GM13976 (cell line): ENCODE data around the gene ELOA.
A peak's percentile ranks its signal among the peaks of the same experiment; 100 is the strongest.

ENCODE experiments used
- DNase-seq: peaks from one replicate; pipeline ENCODE4 v3.0.0; 2012; ENCODE audit warnings: low spot score
- in situ Hi-C: fragments of 300-500 bp; cut with MboI; formaldehyde crosslinking; loops from one replicate; pipeline ENCODE4 v1.12.0; 2022; ENCODE audit warnings: low sequenced_read_pairs, mixed read lengths, inconsistent platforms; ENCODE audit not compliant: unreplicated experiment
- TF ChIP-seq, protein P1 (sequence below): IDR thresholded peaks from 2 replicates; pipeline ENCODE4 v1.5.1; 2012; ENCODE audit warnings: borderline replicate concordance, mild to moderate bottlenecking; ENCODE audit not compliant: insufficient read depth; ENCODE audit errors: extremely low read depth, missing control alignments, control extremely low read depth

Gene ELOA

DNA sequence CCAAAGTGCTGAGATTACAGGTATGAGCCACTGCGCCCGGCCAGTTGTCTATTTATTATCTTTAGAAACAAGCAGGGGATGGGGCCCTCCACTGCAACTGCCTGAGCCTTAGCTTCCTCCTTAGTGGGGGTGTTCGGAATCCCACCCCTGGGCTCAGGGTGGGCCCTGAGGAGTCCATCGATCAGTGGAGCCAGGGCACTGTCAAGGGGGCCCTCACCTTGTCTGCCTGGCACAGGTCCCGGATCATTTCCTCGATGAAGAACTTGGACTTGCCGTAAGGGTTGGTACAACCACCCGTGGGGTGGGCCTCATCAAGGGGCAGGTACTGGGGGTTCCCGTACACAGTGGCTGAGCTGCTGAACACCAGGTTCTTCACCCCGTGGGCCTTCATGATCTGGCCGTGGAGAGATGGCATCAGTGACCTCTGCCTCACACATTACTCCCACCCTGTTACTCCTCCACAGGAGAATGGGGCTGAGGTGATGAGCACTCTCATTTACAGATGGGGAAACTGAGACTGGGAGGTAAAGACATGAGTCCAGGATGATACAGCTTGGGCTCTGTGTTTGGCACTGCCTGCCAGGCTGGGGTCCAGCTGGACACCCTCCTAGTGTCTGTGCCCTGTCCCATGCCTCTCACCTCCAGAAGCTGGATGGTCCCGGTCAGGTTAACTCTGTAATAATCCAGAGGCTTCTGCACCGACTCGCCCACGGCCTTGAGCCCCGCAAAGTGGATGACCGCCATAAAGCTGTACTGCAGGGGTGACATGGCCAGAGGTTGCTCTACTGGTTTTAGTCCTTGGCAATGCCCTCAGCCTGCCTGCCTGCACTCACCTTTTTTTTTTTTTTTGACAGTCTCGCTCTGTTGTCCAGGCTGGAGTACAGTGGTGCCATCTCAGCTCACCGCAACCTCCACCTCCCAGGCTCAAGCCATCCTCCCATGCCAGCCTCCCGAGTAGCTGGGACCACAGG lies 54.5 kb downstream of the ELOA start:
- TF ChIP-seq, protein P1, sequence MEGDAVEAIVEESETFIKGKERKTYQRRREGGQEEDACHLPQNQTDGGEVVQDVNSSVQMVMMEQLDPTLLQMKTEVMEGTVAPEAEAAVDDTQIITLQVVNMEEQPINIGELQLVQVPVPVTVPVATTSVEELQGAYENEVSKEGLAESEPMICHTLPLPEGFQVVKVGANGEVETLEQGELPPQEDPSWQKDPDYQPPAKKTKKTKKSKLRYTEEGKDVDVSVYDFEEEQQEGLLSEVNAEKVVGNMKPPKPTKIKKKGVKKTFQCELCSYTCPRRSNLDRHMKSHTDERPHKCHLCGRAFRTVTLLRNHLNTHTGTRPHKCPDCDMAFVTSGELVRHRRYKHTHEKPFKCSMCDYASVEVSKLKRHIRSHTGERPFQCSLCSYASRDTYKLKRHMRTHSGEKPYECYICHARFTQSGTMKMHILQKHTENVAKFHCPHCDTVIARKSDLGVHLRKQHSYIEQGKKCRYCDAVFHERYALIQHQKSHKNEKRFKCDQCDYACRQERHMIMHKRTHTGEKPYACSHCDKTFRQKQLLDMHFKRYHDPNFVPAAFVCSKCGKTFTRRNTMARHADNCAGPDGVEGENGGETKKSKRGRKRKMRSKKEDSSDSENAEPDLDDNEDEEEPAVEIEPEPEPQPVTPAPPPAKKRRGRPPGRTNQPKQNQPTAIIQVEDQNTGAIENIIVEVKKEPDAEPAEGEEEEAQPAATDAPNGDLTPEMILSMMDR, result no peak
- no peak for DNase-seq
- in situ Hi-C loops, result no loop called here

DNA sequence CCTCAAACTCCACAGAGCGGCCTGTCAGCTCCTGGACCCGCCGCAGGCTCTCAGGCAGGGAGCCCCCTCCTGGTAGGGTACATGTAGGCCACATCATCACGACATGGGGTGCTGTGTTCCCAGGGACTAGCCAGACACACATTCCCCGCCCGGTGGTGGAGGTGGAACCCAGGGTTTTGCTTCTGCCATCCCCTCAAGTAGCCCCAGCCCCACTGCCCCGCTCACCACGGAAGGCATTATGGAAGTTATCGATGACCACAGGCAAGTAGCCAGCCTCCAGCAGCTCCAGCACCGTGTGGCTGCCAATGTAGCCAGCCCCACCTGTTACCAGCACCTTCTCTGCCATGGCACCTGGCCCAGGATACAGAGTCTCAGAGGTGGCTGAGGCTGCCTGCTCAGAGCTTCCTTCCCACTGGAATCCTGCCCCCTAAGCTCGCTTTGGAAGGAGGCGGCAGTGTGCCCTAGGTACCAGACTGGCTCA lies 55.4 kb downstream of the ELOA start:
- DNase-seq, result no peak
- in situ Hi-C loops, result no loop called here
- TF ChIP-seq, protein P1, result no peak

DNA sequence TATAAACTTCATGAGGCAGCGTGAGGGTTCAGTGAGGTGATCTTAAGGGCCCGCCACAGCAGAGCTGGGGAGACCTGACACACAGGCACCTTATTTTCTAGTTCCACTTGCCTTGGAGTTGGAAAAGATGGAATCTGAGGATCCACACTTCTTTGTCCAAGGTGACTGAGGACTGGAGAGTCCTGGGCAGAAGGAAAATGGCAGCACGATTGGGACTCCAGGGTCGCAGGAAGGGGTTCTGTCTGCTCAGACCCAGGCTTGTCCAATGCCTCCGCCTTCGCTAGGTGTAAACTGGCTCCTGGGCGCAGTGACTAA lies 55.9 kb downstream of the ELOA start:
- in situ Hi-C loops, result no loop called here
- DNase-seq, result no peak
- TF ChIP-seq, protein P1, result no peak

DNA sequence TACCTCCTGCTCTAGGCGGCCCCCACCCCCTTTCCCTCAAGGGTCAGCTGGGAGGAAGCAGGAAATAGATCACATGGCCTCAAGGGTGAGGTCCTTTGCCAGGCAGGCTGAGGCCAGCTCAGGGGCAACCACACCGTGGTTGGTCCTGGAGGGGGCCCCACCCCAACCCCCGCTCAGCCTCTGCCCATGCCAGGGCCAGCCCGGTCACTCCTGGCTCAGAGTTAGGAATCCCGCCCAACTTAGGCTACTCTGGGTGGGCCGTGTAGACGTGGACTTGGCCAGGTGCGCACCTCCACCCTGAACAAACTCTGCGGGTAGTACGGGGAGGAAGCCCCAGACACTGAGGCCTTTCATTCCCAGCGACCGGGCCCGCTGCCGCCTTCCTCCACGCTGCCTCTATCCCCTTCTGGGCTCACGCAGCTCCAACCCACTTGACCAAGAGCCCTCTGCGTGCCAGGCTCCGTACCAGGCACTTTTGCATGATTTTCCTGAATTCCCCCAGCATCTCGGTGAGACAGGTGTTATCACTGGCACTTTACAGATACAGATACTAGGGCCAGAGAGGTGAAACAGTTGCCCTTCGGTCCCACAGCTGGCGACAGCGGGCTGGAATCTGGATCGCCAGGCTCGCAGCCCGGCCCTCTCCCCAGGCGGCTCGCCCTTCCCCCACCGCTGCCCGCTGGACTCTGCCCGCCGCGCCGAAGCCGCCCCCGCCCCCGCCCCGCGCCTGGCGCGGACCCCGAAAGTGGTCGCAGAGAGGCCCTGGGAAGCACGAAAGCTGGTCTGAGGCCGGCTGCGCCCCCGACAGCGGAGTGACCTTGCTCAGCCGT lies 56.5 kb downstream of the ELOA start:
- TF ChIP-seq, protein P1, result no peak
- in situ Hi-C loops, result no loop called here
- DNase-seq, result peak; percentile 74

DNA sequence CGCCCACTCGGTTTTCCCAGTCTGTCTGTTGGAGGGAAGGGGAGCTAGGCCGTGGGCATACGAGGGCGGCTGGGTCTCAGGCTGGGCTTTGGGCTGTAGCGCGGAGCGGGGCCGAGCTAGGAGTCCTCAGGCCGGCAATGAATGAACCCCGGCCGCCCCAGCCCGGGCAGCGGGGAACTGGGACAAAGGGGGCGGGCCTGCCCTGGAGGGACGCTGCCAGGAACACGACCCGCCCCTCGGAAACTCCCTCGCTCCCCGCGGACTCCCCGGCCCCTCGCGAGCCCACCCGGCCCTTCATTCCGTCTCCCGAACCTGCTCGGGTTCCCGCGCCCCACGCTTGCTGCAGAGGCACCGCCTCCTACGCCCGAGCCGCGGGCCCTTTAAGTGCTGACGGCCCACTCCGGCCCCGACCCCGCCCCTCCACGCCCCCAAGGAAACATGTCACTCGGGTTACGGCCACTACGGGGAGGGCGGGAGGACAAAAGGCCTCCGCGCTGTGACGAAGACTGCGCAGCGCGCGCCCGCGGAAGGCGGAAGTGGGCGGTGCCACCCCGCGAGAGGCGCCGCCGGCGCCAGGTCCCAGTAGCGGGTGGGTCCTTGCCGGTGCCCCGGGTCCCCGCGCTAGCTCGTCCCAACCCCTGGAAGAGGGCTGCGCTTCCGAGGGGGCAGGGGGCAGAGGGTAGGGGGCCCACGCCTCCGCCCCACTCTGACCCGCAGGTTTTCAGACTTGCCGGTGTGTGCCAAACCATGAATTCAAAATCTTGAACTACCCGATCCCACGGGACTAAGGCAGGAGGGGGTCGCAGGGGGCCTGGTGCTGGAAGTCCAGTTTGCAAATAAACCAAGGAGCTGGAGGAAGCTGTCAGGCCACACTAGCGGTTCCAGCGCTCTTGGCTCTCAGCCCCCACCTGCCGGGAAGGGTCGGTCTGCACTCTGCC lies 57.4 kb downstream of the ELOA start, which contains the start of gene GALE:
Gene GALE (minus strand): TSS at position 355 of the 938 bp plus-strand sequence. CDS start 1,747 bp downstream, outside the sequence.
- peak; percentile 99 for DNase-seq
- in situ Hi-C loops, result no loop called here
- TF ChIP-seq, protein P1, result no peak
